NCI-H460 (cell line): Measurements from ENCODE around the gene GPX3. TPM values are rescaled to one million over a fixed set of nuclear protein-coding genes. Genes with fewer than 3 reads are reported as not detected.

Source experiments
- DNase-seq: peaks from one replicate; pipeline ENCODE4 v3.0.0-alpha.2; 2016; ENCODE audit warnings: low read depth; ENCODE audit errors: extremely low read depth
- total RNA-seq: library from RNA; depleted of rRNA; stranded (reverse); fragments of >200 nt; shearing (Covaris generic); gene quantifications from 2 replicates; pipeline ENCODE4 v1.2.3, GENCODE V29; 2014

GPX3 gene
- total RNA-seq, 1 experiment from 2014 or later, result 47.7 TPM

GRCh38 chr5:151008906-151009305 is 11.5 kb upstream of the GPX3 start:
- no peak for DNase-seq

DNA sequence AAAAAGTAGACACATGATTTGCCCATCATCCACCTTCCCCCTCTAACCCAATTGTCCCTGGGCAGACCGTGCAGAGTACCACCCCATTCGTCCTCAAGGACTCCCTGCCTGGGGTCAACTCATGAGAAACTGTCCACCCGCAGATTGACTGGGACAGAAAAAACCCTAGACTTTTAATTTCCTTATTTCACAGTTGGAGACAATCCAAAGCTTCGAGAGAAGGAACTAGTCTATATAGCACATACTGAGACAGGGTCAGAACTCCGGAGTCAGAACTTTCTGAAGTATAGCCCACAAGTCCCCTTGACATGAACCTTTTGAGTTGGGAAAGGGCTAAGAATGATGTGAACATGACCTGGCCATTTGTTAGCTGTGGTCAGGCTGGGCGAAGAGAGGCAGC is 7.5 kb upstream of the GPX3 start:
- no peak for DNase-seq

DNA sequence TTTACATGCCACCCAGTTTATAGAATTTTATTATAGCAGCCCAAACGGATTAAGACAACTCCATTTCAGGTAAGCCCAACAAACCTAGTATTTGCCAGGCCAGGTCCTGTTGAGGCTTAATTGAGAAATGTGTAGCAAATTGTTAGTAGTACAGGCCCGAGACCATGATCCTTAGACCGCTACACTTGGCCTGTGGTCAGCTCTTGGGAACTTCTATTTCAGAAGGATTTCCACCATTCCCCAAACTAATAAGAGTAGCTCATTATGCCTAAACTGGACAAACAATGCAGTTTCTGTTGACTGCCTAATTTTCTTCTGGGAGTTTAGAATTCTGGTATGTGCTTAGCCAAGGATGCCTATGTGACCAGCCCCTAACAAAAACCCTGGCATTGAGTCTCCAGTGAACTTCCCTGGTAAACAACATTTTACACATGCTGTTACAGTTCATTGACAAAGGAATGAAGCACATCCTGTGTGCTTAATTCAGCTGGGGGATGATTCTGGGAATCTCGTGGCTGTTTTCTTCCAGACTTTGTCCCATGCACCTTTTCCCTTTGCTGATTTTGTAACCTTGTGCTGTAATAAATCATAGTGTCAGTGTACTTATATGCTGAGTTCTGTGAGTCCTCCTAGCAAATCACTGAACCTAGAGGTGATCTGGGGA is 5.6 kb upstream of the GPX3 start:
- DNase-seq, result no peak

DNA sequence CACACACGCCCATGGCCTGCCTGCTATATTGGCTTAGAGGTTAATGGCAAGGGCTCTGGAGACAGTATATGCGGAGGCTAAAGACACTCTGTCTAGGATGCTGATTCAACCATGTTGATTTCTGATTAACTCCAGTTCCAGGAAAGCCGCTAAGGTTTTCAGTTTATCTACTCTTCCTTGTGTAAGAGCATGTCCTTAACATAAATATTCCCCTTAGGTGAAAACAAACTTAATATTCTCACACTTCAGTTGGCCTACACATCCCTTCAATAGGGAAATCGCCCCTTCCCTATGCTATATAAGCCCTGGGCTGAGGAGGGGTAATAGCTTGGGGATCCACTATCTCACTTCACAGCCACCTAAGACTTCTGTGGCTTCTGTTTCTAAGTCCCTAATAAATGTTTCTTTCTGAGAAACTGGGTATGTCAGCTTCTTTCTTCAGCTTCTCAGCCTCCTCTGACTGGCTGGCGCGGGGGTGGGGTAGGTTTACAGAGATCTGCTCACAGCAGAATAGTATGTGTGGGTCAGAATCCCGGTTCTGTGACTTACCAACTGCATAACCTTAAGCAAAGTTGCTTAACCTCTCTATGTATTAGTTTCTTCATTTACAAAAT is 4.3 kb upstream of the GPX3 start:
- DNase-seq, result no peak

DNA sequence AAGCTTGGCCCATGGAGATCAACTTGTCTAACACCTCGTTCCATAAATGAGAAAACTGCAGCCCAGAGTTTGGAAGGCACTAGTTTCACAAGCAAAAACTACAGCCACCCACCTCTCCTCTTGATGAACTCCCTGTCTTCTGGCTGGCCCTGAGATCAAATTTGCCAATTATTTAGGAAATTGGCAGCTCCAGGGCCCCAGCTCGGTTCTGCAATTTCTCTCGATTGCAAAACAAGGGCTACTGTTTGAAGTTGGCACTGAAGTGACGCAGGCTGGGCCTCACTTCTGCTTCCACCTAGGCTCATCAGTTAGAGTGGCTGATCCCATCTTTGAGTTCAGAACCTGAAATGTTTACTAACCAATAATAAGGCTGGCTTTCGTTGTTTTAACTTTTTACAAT is 3.7 kb upstream of the GPX3 start:
- DNase-seq, result no peak

DNA sequence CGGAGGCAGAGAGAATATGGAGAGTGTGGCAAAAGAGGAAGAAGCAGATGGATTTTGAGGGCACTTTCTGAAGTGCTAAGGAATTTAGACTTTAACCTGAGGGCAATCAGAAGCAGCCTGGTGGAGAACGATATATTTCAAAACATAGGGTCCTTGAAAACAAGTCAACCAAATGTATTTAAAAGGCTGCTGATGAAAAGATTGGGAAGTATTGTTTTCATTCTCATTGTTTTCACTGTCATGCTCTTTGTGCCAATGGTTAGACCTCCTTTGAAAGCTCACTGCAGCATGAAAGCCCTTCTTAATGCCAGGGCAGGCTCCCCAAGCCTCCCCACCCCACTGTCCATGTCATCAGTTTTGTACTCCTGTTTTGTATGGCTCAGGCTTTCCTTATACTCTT is 2.5 kb upstream of the GPX3 start:
- DNase-seq, result no peak

- DNase-seq, result no peak
Measured at GRCh38 chr5:151018846-151019245, 1.5 kb upstream of the GPX3 start.

DNA sequence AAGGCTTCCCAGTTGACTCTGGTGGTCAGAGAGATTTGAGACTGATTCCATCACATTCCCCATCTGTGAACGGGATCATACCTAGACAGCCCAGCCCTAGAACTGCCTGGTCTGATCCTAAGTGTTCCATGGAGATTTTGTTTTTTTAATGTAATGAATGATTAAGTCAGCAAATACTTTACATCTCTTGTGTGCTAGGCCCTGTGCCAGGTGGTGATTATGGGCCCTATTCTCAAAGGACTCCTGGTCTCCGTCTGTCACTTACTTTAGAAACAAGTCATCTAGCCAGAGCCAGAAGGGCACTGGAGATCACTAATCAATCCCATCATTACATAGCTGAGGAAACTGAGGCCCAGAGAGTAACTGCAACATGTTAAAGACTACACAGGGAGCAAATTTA is 1.1 kb upstream of the GPX3 start:
- no peak for DNase-seq

DNA sequence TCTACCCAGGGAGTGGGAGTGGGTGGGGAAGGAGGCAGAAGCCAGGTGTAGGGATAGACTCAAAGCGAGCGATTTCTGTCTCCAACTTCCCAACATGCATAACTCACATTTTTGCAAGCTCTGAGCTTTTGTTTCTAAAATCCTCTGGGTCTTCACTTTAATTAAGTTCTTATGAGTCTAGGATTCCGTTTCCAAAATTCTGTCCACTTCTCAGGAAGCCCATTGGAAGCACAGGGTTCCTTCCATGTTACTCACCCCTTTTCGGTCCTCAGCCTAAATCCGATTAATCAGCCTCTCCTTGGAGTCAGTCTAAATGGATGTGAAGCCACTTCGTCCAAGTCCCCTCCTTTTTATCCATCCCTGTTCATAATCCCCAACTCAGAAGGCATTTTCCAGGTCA is 1.4 kb downstream of the GPX3 start:
- DNase-seq, result no peak

- DNase-seq, result no peak
Measured at GRCh38 chr5:151022511-151023018, 2.2 kb downstream of the GPX3 start.

DNA sequence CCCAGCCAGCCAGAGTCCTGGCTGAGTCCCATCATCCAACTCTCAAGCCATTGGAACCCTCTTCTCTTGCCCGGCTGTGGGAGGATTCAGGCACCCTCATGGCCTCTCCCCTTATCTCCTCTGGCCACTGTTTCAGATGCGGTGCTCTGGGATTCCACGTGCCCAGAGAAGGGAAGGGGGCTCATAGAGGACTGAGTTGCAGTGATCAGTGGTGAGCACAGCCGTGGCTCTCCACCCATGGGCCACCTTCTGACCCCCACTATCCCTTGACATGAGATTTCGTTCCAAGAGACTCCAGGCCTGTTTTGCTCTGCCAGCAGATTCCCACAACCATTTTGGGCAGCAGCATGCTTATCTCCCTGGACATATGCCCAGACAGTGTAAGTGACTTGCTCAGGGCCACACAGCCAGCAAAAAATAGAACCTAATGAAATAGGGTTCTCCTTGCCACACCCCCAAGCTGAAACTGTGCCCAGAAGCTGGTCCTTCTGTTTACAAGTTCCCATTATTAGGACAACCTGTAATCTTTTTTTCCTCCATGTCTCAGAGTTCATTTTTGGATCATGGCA is 2.7 kb downstream of the GPX3 start:
- no peak for DNase-seq

DNA sequence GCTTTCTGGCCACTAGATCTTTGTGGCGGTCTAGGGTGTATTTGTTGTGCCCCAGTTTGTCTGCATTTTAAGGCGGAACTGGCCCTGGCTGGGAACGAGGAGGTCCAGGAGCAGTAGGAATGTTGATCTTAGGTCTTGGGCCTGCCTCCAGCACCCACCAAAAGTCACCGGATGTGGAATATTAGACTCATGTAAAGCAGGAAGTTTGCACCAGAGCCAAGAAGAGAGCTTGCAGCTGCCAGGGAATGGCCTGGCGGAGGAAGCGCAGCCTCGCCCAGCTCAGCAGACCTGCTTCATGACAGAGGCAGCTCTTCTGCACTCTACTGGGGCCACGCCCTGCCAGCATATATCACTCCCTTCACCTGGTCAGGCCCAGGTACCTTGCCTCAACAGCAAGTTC is 3.3 kb downstream of the GPX3 start:
- DNase-seq, result no peak

DNA sequence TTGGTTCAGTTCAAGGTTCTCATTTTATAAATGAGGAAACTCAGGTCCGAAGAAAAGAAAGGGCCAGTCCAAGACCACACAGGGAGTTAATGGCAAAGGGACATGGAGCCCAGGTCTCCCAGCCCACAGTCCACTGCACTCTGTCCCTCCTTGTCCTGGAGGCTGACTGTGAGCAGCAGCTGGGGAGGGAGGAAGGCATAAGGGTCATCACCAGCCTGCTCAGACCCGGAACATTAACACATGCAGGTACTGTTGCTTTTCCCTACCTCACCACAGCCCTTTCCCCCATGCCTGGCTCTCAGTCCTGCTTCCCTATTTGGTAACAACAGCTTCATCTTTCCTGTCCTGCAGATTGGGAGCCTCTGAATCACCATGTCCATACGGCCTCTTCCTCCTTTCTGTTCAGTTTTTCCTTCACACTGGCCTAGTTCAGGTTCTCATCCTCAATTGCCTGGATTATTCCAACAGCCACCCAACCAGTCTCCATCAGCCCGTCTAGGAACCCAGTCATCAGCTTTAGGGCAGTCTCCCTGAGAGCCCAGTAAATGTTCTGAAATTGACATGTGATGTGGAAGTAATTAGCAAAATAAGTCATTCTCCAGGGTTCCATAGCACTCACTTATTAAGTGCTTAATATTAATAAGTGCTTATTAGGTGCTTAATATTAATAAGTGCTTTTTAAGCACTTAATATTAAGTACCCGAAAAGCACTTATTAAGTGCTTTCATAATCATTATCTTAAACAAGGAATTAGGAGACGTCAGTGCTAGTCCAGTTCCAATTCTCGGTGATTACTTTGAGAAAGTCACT is 4.3 kb downstream of the GPX3 start:
- DNase-seq, result no peak

DNA sequence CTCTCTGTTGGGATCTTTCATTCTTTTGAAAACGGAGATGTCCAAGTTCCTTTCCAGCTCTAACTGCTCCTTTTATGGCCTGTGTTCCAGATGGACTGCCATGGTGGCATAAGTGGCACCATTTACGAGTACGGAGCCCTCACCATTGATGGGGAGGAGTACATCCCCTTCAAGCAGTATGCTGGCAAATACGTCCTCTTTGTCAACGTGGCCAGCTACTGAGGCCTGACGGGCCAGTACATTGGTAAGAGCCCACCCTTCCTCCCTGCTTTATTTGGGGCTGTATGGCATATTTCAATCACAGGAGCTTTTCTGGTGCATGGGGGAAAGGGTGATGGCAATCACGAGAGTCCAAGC is 4.8 kb downstream of the GPX3 start:
- no peak for DNase-seq

- no peak for DNase-seq
Measured at GRCh38 chr5:151026088-151026487, 5.7 kb downstream of the GPX3 start.

DNA sequence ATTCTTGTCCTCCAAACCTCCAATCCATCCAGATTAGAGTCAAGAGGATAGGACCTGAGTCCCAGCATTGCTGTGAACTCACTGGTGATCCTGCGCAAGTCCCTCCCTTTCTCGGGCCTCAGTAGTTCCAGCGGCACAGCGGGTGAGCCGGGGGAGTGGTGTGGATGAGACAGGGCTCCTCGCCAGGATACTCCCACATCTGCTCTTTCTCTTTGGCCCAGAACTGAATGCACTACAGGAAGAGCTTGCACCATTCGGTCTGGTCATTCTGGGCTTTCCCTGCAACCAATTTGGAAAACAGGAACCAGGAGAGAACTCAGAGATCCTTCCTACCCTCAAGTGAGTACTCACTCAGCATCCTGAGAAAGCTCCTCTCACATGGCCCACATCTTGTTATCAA is 6.3 kb downstream of the GPX3 start:
- no peak for DNase-seq

- no peak for DNase-seq
Measured at GRCh38 chr5:151027961-151028479, 7.6 kb downstream of the GPX3 start.

- DNase-seq, result no peak
Measured at GRCh38 chr5:151028717-151029116, 8.3 kb downstream of the GPX3 start.

- no peak for DNase-seq
Measured at GRCh38 chr5:151029179-151030055, 9.0 kb downstream of the GPX3 start.

DNA sequence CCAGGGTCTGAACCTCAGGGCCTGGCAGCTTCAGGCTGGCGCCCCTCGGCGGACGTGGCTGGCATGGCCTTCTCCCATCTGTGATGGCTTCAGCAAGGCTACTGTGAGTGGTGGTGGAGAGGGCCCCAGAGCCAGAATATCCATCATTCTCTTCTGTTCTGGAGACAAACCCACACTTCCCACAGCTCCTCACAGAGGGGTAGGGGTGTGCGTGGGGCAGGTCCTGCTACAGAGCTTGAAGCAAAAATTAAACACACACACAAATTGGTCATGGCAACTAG is 9.6 kb downstream of the GPX3 start:
- no peak for DNase-seq

- DNase-seq, result no peak
Measured at GRCh38 chr5:151030379-151030778, 10.0 kb downstream of the GPX3 start.
